GM20431 (cell line): ENCODE measurements around the gene TMEM9.

ENCODE experiments used
- in situ Hi-C: fragments of 300-500 bp; cut with MseI, MboI; formaldehyde crosslinking; loops from one replicate; pipeline ENCODE4 v1.15.0; 2020; ENCODE audit warnings: low sequenced_read_pairs; ENCODE audit not compliant: unreplicated experiment

Gene TMEM9

DNA sequence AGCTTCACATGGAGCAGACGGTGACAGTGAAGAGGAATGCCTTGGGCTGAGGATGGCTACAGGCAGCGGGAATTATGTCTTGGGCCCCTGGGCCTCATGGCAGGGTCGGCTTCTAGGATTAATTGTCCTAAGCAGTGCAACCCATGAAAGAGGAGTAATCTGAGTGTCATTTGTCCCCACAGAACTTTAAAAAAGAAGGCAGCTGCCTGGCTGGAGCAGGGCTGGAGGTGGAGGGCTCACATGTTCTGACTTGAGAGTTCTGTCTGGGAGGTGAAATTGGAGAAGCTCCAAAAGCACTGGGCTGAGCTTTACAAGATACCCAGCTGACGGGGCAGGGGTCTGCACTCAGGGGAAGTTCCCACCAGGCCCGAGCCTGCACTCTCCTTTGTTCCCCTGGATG is 64.7 kb downstream of the TMEM9 start:
- in situ Hi-C loops = no loop called here

GRCh38 chr1:201088901-201089525 is 65.3 kb downstream of the TMEM9 start:
- in situ Hi-C loops = no loop called here

DNA sequence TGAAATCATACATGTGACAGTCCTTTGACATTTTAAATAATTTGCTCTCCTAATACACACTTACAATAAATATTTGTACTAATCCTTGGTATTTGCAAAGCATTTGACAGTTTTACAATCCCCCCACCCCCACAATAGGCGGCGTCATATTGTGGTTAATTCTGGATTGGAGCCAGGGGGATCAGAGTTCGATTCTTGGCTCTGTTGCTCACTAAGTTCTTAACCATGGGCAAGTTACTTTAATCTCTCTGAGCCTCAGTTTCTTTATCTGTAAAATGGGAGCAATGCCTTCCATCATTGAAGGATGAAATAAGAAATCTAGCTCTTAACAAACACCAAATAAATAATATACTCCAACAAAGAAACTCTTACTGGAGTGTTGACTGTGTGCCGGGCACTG is 65.9 kb downstream of the TMEM9 start:
- in situ Hi-C loops = no loop called here

DNA sequence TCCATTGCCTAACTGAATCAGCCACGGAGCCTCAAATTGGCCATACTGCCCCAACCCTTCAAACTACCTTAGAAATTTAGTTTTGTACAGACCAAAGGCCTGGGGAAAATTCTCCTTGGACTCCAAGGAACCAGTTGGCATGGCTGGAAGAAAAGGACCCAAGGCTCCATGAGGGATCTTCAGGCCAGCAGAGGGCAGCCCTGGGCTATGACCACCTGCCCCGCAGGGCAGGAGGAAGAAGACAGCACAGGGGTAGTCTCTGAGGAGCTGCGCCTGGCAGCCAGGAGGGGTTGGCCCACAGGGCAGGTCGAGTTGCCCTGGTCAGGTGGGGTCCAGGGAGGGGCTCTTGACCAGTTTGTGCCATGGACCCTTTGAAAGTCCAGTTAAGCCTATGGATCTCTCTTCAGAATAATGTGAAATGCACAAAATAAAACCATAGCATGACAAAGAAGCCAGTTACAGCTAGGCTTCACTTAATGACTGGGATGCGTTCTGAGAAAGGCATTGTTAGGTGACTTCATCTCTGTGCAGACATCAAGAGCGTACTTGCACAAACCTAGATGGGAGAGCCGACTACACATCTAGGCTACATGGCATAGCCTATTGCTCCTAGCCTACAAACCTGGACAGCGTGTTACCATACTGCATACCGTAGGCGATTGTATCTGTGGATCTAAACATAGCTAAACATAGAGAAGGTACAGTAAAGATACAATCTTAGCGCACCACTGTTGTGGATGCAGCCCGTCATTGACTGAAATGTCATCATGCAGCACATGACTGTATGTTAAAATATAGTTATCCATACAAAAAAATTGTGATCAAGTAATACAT is 68.2 kb downstream of the TMEM9 start:
- in situ Hi-C loops = no loop called here
